Measurements from ENCODE around the gene TMEM233. TPM values are rescaled to one million over a fixed set of nuclear protein-coding genes. Genes with fewer than 3 reads are reported as not detected.

TMEM233 gene
- total RNA-seq, 1 donor from 2014 or later = not detected

DNA sequence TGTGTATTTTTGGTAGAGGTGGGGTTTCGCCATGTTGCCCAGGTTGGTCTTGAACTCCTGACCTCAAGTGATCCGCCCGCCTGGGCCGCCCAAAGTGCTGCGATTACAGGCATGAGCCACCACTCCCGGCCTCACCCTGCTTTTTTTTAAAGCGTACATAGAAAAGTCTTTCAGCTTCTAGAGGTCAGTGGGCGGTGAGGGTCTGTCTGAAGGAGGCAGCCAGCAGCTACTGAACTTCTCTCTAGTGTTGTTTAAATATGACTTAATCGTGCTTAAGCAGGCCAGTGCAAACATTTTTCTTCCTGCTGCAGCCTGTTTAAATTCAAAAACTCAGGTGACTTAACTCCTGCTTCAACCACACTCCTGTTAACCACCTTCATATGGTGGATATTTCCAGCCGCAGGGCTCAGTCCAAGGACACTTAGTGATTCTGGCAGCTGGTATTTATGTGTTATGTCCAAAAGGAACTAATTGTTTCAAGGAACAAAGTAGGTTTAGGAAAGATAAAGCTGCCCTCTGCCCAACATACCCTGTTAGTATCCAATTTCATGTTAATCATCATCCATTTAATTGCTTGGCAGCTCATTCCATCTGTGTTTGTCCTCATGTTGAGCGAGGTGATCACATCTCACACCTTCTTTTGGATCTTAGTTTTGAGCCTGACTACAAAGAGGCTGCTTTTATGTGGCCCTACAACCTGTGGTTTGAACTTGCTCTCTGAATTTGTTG is 76.3 kb downstream of the TMEM233 start:
- Mint-ChIP-seq H3K9me3 (ENCODE audit: low read depth) (no peaks in the 10 kb centered on the region), H3K4me1 (ENCODE audit: low read depth) (peaks cover 35% of the 10 kb centered on the region), H3K36me3 (ENCODE audit: insufficient read depth) (peaks cover 30% of the 10 kb centered on the region), H3K27me3 (no peaks in the 10 kb centered on the region), H3K27ac (peak overlapping the region; percentile 92), H3K4me3 (ENCODE audit: low read depth) (peak overlapping the region; percentile 78)
- no peak for DNase-seq (ENCODE audit: low spot score, unreplicated experiment)
- TF ChIP-seq, protein P1, sequence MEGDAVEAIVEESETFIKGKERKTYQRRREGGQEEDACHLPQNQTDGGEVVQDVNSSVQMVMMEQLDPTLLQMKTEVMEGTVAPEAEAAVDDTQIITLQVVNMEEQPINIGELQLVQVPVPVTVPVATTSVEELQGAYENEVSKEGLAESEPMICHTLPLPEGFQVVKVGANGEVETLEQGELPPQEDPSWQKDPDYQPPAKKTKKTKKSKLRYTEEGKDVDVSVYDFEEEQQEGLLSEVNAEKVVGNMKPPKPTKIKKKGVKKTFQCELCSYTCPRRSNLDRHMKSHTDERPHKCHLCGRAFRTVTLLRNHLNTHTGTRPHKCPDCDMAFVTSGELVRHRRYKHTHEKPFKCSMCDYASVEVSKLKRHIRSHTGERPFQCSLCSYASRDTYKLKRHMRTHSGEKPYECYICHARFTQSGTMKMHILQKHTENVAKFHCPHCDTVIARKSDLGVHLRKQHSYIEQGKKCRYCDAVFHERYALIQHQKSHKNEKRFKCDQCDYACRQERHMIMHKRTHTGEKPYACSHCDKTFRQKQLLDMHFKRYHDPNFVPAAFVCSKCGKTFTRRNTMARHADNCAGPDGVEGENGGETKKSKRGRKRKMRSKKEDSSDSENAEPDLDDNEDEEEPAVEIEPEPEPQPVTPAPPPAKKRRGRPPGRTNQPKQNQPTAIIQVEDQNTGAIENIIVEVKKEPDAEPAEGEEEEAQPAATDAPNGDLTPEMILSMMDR (IDR thresholded peaks at IDR 0.05; ENCODE audit: unreplicated experiment) = no peak

- Mint-ChIP-seq H3K27me3 (no peaks in the 10 kb centered on the region), H3K4me1 (ENCODE audit: low read depth) (peaks cover 35% of the 10 kb centered on the region), H3K9me3 (ENCODE audit: low read depth) (no peaks in the 10 kb centered on the region), H3K27ac (peak overlapping the region; percentile 33), H3K4me3 (ENCODE audit: low read depth) (no peak overlapping the region), H3K36me3 (ENCODE audit: insufficient read depth) (peaks cover 35% of the 10 kb centered on the region)
- TF ChIP-seq, protein P1 (IDR thresholded peaks at IDR 0.05; ENCODE audit: unreplicated experiment) = no peak
- DNase-seq (ENCODE audit: low spot score, unreplicated experiment) = no peak
These were observed 77.5 kb downstream of the TMEM233 start for GRCh38 chr12:119671070-119671469.

- peaks cover 45% of the 10 kb centered on the region for H3K36me3 Mint-ChIP-seq (ENCODE audit: insufficient read depth)
- peak overlapping the region; percentile 17 for H3K4me3 Mint-ChIP-seq (ENCODE audit: low read depth)
- DNase-seq (ENCODE audit: low spot score, unreplicated experiment) = no peak
- no peaks in the 10 kb centered on the region for H3K9me3 Mint-ChIP-seq (ENCODE audit: low read depth)
- TF ChIP-seq, protein P1 (IDR thresholded peaks at IDR 0.05; ENCODE audit: unreplicated experiment) = no peak
- peaks cover 33% of the 10 kb centered on the region for H3K4me1 Mint-ChIP-seq (ENCODE audit: low read depth)
- no peaks in the 10 kb centered on the region for H3K27me3 Mint-ChIP-seq
- peak overlapping the region; percentile 20 for H3K27ac Mint-ChIP-seq
These were observed 78.6 kb downstream of the TMEM233 start for GRCh38 chr12:119672194-119672593.

- Mint-ChIP-seq H3K27ac (peak overlapping the region; percentile 71), H3K9me3 (ENCODE audit: low read depth) (no peaks in the 10 kb centered on the region), H3K4me1 (ENCODE audit: low read depth) (peaks cover 27% of the 10 kb centered on the region), H3K4me3 (ENCODE audit: low read depth) (no peak overlapping the region), H3K36me3 (ENCODE audit: insufficient read depth) (peaks cover 52% of the 10 kb centered on the region), H3K27me3 (no peaks in the 10 kb centered on the region)
- DNase-seq (ENCODE audit: low spot score, unreplicated experiment) = no peak
- TF ChIP-seq, protein P1 (IDR thresholded peaks at IDR 0.05; ENCODE audit: unreplicated experiment) = no peak
These were observed 80.1 kb downstream of the TMEM233 start for GRCh38 chr12:119673634-119674033.

- TF ChIP-seq, protein P1 (IDR thresholded peaks at IDR 0.05; ENCODE audit: unreplicated experiment) = no peak
- Mint-ChIP-seq H3K4me1 (ENCODE audit: low read depth) (peaks cover 25% of the 10 kb centered on the region), H3K36me3 (ENCODE audit: insufficient read depth) (peaks cover 59% of the 10 kb centered on the region), H3K9me3 (ENCODE audit: low read depth) (no peaks in the 10 kb centered on the region), H3K4me3 (ENCODE audit: low read depth) (no peak overlapping the region), H3K27ac (no peak overlapping the region), H3K27me3 (no peaks in the 10 kb centered on the region)
- no peak for DNase-seq (ENCODE audit: low spot score, unreplicated experiment)
These were observed 81.0 kb downstream of the TMEM233 start for GRCh38 chr12:119674560-119674959.

All from progenitor cell of endocrine pancreas (in vitro differentiated cells).